Trophoblast cell (in vitro differentiated cells and primary cell): ENCODE results near the gene DBNDD1.
"Not testable (repeated sequence)": the region's sequence is repeated elsewhere in the genome, so short reads cannot be mapped to it uniquely, and the experiment has no call there.

ENCODE experiments used
- DNase-seq, 2 donors: peaks; one replicate each; pipeline ENCODE4 v3.0.0-alpha.2; 2016
- H2AFZ ChIP-seq: 2 replicates; pipeline ENCODE4 v1.6.1; 2013; ENCODE audit warnings: low read length, moderate library complexity, mild to moderate bottlenecking; ENCODE audit not compliant: insufficient read depth, poor library complexity
- H2AK5ac ChIP-seq: 2 replicates; pipeline ENCODE4 v1.6.1; 2013; ENCODE audit warnings: mild to moderate bottlenecking, low read length
- H2BK120ac ChIP-seq: 2 replicates; pipeline ENCODE4 v1.6.1; 2013; ENCODE audit warnings: low read length, mild to moderate bottlenecking, moderate library complexity; ENCODE audit not compliant: insufficient read depth, poor library complexity
- H2BK12ac ChIP-seq: 2 replicates; pipeline ENCODE4 v1.6.1; 2013; ENCODE audit warnings: mild to moderate bottlenecking, low read length, moderate library complexity
- H2BK5ac ChIP-seq: 2 replicates; pipeline ENCODE4 v1.6.1; 2013; ENCODE audit warnings: low read length, low read depth, moderate library complexity, mild to moderate bottlenecking; ENCODE audit not compliant: poor library complexity
- H3K14ac ChIP-seq: 2 replicates; pipeline ENCODE4 v1.6.1; 2013; ENCODE audit warnings: mild to moderate bottlenecking, low read length
- H3K18ac ChIP-seq: 2 replicates; pipeline ENCODE4 v1.6.1; 2013; ENCODE audit warnings: mild to moderate bottlenecking, low read length
- H3K23ac ChIP-seq: 2 replicates; pipeline ENCODE4 v1.6.1; 2013; ENCODE audit warnings: low read length
- H3K27ac ChIP-seq: 2 replicates; pipeline ENCODE4 v1.5.1; 2013; ENCODE audit warnings: low read depth, mild to moderate bottlenecking, inconsistent platforms, low read length, moderate library complexity
- H3K27me3 ChIP-seq: 2 replicates; pipeline ENCODE4 v1.6.1; 2013; ENCODE audit warnings: inconsistent platforms, mild to moderate bottlenecking, low read length, moderate library complexity; ENCODE audit not compliant: insufficient read depth
- H3K36me3 ChIP-seq, 2 experiments: 1 replicate in 1 of 2; 2 replicates in 1 of 2; pipeline ENCODE4 v1.6.1; 2013; ENCODE audit warnings: low read length in 2 of 2, mild to moderate bottlenecking in 2 of 2, moderate library complexity in 1 of 2; ENCODE audit not compliant: insufficient read depth in 2 of 2, control insufficient read depth in 1 of 2
- H3K4ac ChIP-seq: 2 replicates; pipeline ENCODE4 v1.6.1; 2013; ENCODE audit warnings: low read depth, mild to moderate bottlenecking, low read length, moderate library complexity
- H3K4me1 ChIP-seq, 2 experiments: 1 replicate in 1 of 2; 2 replicates in 1 of 2; pipeline ENCODE4 v1.6.1; 2013; ENCODE audit warnings: low read length in 2 of 2, mild to moderate bottlenecking in 2 of 2, moderate library complexity in 1 of 2; ENCODE audit not compliant: insufficient read depth in 2 of 2, control insufficient read depth in 1 of 2
- H3K4me2 ChIP-seq: 2 replicates; pipeline ENCODE4 v1.6.1; 2013; ENCODE audit warnings: inconsistent platforms, mild to moderate bottlenecking, low read length, moderate library complexity
- H3K4me3 ChIP-seq: 2 replicates; pipeline ENCODE4 v1.5.1; 2013; ENCODE audit warnings: mild to moderate bottlenecking, low read depth, low read length, inconsistent platforms
- H3K79me1 ChIP-seq: one replicate; pipeline ENCODE4 v1.6.1; 2013; ENCODE audit warnings: low read length
- H3K79me2 ChIP-seq: 2 replicates; pipeline ENCODE4 v1.6.1; 2013; ENCODE audit warnings: low read length, mild to moderate bottlenecking; ENCODE audit not compliant: control insufficient read depth, insufficient read depth, poor library complexity
- H3K9ac ChIP-seq: 2 replicates; pipeline ENCODE4 v1.6.1; 2013; ENCODE audit warnings: mild to moderate bottlenecking, low read length
- H3K9me3 ChIP-seq: 2 replicates; pipeline ENCODE4 v1.6.1; 2013; ENCODE audit warnings: low read depth, mild to moderate bottlenecking, control low read depth, inconsistent platforms, low read length; ENCODE audit not compliant: insufficient read depth
- H4K12ac ChIP-seq: 2 replicates; pipeline ENCODE4 v1.6.1; 2013; ENCODE audit warnings: low read depth, mild to moderate bottlenecking, low read length, moderate library complexity
- H4K8ac ChIP-seq: 2 replicates; pipeline ENCODE4 v1.6.1; 2013; ENCODE audit warnings: low read depth, mild to moderate bottlenecking, low read length, moderate library complexity
- H4K91ac ChIP-seq: one replicate; pipeline ENCODE4 v1.6.1; 2013; ENCODE audit warnings: low read depth, mild to moderate bottlenecking, low read length, moderate library complexity
- WGBS: extraction: QIAGEN DNeasy Blood & Tissue Kit; methylation state at CpG from one replicate; pipeline ENCODE4 v1.1.7; 2013; ENCODE audit warnings: missing lambda C conversion rate; ENCODE audit not compliant: insufficient read length, insufficient coverage; ENCODE audit errors: extremely low coverage; 5-methylcytosine and 5-hydroxymethylcytosine counted together

The DBNDD1 gene

DNA sequence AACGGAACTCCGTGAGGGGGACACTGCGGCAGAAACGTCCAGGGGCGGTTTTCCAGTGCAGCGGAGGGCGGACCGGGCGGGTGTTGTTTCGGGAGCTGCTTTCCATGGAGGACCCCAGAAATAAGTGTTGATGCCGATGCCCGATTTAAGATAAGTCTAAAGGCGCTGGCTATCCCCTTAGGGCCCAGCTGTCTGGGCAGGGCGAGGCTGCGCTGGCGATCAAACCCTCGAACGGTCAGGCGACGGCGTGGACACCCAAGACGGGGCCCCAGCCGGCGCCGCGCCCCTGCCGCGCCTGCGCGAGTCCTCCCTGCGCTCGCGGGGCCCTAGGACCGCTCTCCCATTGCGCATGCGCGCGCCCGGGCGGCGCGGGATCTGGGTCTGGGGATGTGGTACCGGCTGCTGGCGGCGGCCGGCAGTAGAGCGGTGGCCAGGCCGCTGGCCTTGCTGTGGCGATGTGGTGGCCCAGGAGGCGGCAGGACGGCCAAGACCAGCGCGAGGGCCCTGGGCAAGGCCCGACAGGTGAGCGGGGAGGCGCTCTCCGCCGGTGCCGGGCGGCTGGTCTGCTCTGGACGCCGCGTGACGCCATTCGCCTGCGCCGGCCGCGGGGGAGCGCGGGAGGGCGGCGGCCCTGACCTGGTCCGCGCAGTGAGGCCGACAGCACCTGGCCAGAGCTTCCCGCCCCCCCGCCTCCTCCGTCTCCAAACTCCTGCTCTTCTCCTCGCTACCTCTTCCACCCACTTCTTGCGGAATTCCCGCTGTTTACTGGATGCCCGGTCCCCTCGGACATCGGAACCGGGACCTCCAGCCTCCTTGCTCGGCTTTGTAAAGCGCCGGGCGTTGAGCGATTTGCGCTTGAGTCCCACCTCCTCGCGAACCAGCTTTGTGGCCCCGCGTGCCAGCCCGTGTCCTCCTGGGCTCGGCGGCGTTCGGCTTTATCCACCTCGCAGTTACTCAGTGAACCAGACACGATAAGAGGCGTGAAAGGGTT, 46.7 kb downstream of the DBNDD1 start:
- Histone ChIP-seq H3K23ac (no peak overlapping the region), H3K14ac (peak overlapping the region; percentile 100), H4K12ac (peak overlapping the region; percentile 100), H2AK5ac (peak overlapping the region; percentile 71), H3K4me1 (peaks cover 9% of the 10 kb centered on the region in 2 experiments), H3K9ac (peak overlapping the region; percentile 98), H2BK12ac (no peak overlapping the region), H3K27me3 (no peaks in the 10 kb centered on the region), H2AFZ (peak overlapping the region; percentile 98), H2BK120ac (peak overlapping the region; percentile 91), H4K91ac (peak overlapping the region; percentile 99), H4K8ac (peak overlapping the region; percentile 100), H3K79me2 (peaks cover 13% of the 10 kb centered on the region), H3K9me3 (peaks cover 7% of the 10 kb centered on the region), H3K18ac (peak overlapping the region; percentile 98), H3K4me2 (peak overlapping the region; percentile 61), H2BK5ac (peak overlapping the region; percentile 97), H3K4ac (peak overlapping the region; percentile 90), H3K79me1 (peaks cover 12% of the 10 kb centered on the region), H3K4me3 (peak overlapping the region; percentile 97), H3K36me3 (peaks cover 4% of the 10 kb centered on the region in 2 experiments), H3K27ac (peak overlapping the region; percentile 92)
- WGBS = no CpG with 5 or more reads among the region's 104 CpGs
- DNase-seq = peak; percentile 93 to 99

DNA sequence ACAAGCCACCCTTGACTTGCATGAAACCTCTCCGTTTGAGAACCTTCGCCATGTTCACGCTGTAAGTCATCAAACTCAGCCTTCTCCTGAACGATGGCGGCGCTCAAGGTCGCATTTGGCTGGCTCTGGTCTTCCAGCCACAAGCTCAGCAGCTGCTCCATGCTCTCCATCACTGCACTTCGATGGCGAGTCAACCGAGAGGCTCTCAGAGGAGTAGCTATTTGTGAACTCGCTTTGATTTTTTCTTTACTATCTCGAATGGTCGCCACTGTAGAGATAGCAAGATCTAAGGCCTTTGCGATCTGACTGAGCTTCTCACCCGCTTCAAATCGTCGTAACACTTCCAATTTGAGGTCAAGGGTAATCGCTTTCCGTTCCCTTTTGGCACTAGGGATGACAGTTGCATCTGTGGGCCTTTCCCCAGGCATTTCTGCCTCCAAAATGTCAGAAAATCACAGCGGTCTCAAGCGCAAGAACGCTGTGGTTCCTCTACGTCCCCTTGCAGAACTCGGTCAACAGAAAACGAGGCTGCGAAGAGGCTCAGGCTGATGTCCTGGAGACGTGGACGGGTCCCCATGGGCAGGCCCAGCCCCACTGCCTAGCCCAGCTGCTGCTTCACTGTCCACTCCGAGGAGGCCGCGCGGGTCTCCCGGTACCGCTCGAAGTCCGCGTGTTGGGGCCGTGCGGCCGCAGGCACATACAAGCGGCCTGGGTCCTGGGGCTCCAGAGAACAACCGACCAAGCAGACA, 47.6 kb downstream of the DBNDD1 start:
- DNase-seq = no peak
- Histone ChIP-seq H2BK12ac (no peak overlapping the region), H4K91ac (peak overlapping the region; percentile 90), H3K79me2 (peaks cover 13% of the 10 kb centered on the region), H3K79me1 (peaks cover 12% of the 10 kb centered on the region), H3K27me3 (no peaks in the 10 kb centered on the region), H4K12ac (peak overlapping the region; percentile 93), H2AK5ac (peak overlapping the region; percentile 66), H4K8ac (peak overlapping the region; percentile 99), H3K27ac (no peak overlapping the region), H2BK120ac (peak overlapping the region; percentile 49), H3K18ac (peak overlapping the region; percentile 62), H3K14ac (peak overlapping the region; percentile 90), H3K4ac (peak overlapping the region; percentile 88), H3K23ac (no peak overlapping the region), H3K4me1 (peaks cover 9% of the 10 kb centered on the region in 2 experiments), H3K36me3 (peaks cover 3 to 5% of the 10 kb centered on the region in 2 experiments), H2BK5ac (peak overlapping the region; percentile 71), H2AFZ (peak overlapping the region; percentile 98), H3K4me3 (peak overlapping the region; percentile 97), H3K9ac (peak overlapping the region; percentile 77), H3K4me2 (peak overlapping the region; percentile 61), H3K9me3 (peaks cover 7% of the 10 kb centered on the region)
- no CpG with 5 or more reads among the region's 42 CpGs for WGBS

GRCh38 chr16:89969741-89970410, 49.4 kb downstream of the DBNDD1 start:
- H3K4me2 ChIP-seq = no peak overlapping the region
- no peak overlapping the region for H3K23ac ChIP-seq
- H3K18ac ChIP-seq = no peak overlapping the region
- H4K91ac ChIP-seq = no peak overlapping the region
- peaks cover 13% of the 10 kb centered on the region for H3K79me2 ChIP-seq
- no peak overlapping the region for H3K14ac ChIP-seq
- peaks cover 15% of the 10 kb centered on the region in 2 experiments for H3K36me3 ChIP-seq
- no peak overlapping the region for H3K9ac ChIP-seq
- no peak overlapping the region for H2BK5ac ChIP-seq
- no peak overlapping the region for H4K12ac ChIP-seq
- no peak overlapping the region for H3K4ac ChIP-seq
- DNase-seq = no peak
- no peak overlapping the region for H4K8ac ChIP-seq
- no peak overlapping the region for H3K4me3 ChIP-seq
- H2AFZ ChIP-seq = no peak overlapping the region
- peaks cover 7% of the 10 kb centered on the region for H3K9me3 ChIP-seq
- no peak overlapping the region for H2BK120ac ChIP-seq
- no peaks in the 10 kb centered on the region for H3K27me3 ChIP-seq
- WGBS = no CpG with 5 or more reads among the region's 6 CpGs
- peaks cover 12% of the 10 kb centered on the region for H3K79me1 ChIP-seq
- peaks cover 9% of the 10 kb centered on the region in 2 experiments for H3K4me1 ChIP-seq
- H3K27ac ChIP-seq = no peak overlapping the region
- no peak overlapping the region for H2AK5ac ChIP-seq
- H2BK12ac ChIP-seq = no peak overlapping the region

- H2BK12ac ChIP-seq, H2AFZ ChIP-seq, H2AK5ac ChIP-seq, H3K4me2 ChIP-seq, H3K9me3 ChIP-seq, H3K23ac ChIP-seq, H2BK5ac ChIP-seq, H3K27ac ChIP-seq, DNase-seq, H4K12ac ChIP-seq, H3K27me3 ChIP-seq, H3K4me3 ChIP-seq, H3K14ac ChIP-seq, H4K91ac ChIP-seq, H2BK120ac ChIP-seq, H4K8ac ChIP-seq, H3K4ac ChIP-seq, H3K9ac ChIP-seq, H3K4me1 ChIP-seq, H3K18ac ChIP-seq: not testable (repeated sequence)
- Histone ChIP-seq H3K79me2 (peaks cover 12% of the 10 kb centered on the region), H3K79me1 (peaks cover 12% of the 10 kb centered on the region), H3K36me3 (peaks cover 27 to 30% of the 10 kb centered on the region in 2 experiments)
- WGBS = no CpG with 5 or more reads among the region's 11 CpGs
Measured at GRCh38 chr16:89968074-89968473, 51.2 kb downstream of the DBNDD1 start.
